ENCODE measurements around the gene ATP4A. TPM values are rescaled to one million over a fixed set of nuclear protein-coding genes. Genes with fewer than 3 reads are reported as not detected.
A peak's percentile ranks its signal among the peaks of the same experiment; 100 is the strongest.

The ATP4A gene
- total and polyA plus RNA-seq, 9 of the 15 experiments (the other 6 are each of a cell fraction or from before 2014, with no cell fraction given) = 0.15 TPM; not detected in 8

GRCh38 chr19:35612559-35613321 is 49.3 kb upstream of the ATP4A start, which contains the start of gene HAUS5 (continued):
- TF ChIP-seq RNF219 (CRISPR knock-in tag; IDR thresholded peaks at IDR 0.05) (no peak), ERF (CRISPR knock-in tag; IDR thresholded peaks at IDR 0.05) (0 out of 2 replicates have a peak, but pooled peaks have one; percentile 13), MYNN (IDR thresholded peaks at IDR 0.05) (no peak), MYNN (CRISPR knock-in tag; IDR thresholded peaks at IDR 0.05) (no peak), ESRRB (CRISPR knock-in tag; IDR thresholded peaks at IDR 0.05; ENCODE audit: borderline replicate concordance) (no peak), EZH2 (IDR thresholded peaks at IDR 0.05; ENCODE audit: borderline replicate concordance, low read depth, low read length) (no peak), FOSL1 (tag; conservative IDR thresholded peaks at IDR 0.05) (peak; percentile 59), ZNF589 (CRISPR knock-in tag; IDR thresholded peaks at IDR 0.05; ENCODE audit: low read depth) (no peak), XRCC3 (IDR thresholded peaks at IDR 0.05) (no peak), FOXK1 (CRISPR knock-in tag; IDR thresholded peaks at IDR 0.05; ENCODE audit: borderline replicate concordance) (no peak), HNRNPL (IDR thresholded peaks at IDR 0.05; ENCODE audit: low read depth, low read length) (peak; percentile 30; the same call in 1 of the 2 replicates), BRCA1 (IDR thresholded peaks at IDR 0.05) (no peak), BRCA1 (CRISPR knock-in tag; IDR thresholded peaks at IDR 0.05) (0 out of 2 replicates have a peak, but pooled peaks have one; percentile 33), ZHX1 (conservative IDR thresholded peaks at IDR 0.05; ENCODE audit: low read length) (0 out of 2 replicates have a peak, but pooled peaks have one; percentile 32), NR3C1 (CRISPR knock-in tag; IDR thresholded peaks at IDR 0.05) (no peak), SMARCA4 (IDR thresholded peaks at IDR 0.05) (no peak), FOXA1 (IDR thresholded peaks at IDR 0.05; ENCODE audit: borderline replicate concordance) (no peak), HSF4 (CRISPR knock-in tag; IDR thresholded peaks at IDR 0.05; ENCODE audit: borderline replicate concordance) (no peak)
- TF ChIP-seq, protein P1, sequence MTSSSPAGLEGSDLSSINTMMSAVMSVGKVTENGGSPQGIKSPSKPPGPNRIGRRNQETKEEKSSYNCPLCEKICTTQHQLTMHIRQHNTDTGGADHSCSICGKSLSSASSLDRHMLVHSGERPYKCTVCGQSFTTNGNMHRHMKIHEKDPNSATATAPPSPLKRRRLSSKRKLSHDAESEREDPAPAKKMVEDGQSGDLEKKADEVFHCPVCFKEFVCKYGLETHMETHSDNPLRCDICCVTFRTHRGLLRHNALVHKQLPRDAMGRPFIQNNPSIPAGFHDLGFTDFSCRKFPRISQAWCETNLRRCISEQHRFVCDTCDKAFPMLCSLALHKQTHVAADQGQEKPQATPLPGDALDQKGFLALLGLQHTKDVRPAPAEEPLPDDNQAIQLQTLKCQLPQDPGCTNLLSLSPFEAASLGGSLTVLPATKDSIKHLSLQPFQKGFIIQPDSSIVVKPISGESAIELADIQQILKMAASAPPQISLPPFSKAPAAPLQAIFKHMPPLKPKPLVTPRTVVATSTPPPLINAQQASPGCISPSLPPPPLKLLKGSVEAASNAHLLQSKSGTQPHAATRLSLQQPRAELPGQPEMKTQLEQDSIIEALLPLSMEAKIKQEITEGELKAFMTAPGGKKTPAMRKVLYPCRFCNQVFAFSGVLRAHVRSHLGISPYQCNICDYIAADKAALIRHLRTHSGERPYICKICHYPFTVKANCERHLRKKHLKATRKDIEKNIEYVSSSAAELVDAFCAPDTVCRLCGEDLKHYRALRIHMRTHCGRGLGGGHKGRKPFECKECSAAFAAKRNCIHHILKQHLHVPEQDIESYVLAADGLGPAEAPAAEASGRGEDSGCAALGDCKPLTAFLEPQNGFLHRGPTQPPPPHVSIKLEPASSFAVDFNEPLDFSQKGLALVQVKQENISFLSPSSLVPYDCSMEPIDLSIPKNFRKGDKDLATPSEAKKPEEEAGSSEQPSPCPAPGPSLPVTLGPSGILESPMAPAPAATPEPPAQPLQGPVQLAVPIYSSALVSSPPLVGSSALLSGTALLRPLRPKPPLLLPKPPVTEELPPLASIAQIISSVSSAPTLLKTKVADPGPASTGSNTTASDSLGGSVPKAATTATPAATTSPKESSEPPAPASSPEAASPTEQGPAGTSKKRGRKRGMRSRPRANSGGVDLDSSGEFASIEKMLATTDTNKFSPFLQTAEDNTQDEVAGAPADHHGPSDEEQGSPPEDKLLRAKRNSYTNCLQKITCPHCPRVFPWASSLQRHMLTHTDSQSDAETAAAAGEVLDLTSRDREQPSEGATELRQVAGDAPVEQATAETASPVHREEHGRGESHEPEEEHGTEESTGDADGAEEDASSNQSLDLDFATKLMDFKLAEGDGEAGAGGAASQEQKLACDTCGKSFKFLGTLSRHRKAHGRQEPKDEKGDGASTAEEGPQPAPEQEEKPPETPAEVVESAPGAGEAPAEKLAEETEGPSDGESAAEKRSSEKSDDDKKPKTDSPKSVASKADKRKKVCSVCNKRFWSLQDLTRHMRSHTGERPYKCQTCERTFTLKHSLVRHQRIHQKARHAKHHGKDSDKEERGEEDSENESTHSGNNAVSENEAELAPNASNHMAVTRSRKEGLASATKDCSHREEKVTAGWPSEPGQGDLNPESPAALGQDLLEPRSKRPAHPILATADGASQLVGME (CRISPR knock-in tag; IDR thresholded peaks at IDR 0.05) = peak; percentile 77; the same call in 1 of the 2 replicates

All from K562 (cell line).